Measurements from ENCODE around the gene SHROOM3. TPM values are rescaled to one million over a fixed set of nuclear protein-coding genes. Genes with fewer than 3 reads are reported as not detected.
A peak's percentile ranks its signal among the peaks of the same experiment; 100 is the strongest.

Gene SHROOM3
- total RNA-seq, 2 donors from 2014 or later = 30.6 to 30.9 TPM

GRCh38 chr4:76624931-76625715, 190.1 kb downstream of the SHROOM3 start:
- TF ChIP-seq CTCF (IDR thresholded peaks at IDR 0.05) = no peak
- no peak overlapping the region for H3K4me3 ChIP-seq
- no peaks in the 10 kb centered on the region for H3K9me3 ChIP-seq
- no peaks in the 10 kb centered on the region for H3K27me3 ChIP-seq
- H3K27ac ChIP-seq = peak overlapping the region; percentile 35 to 55
- DNase-seq (ENCODE audit: low spot score) = no peak
- no peaks in the 10 kb centered on the region for H3K36me3 ChIP-seq
- H3K4me1 ChIP-seq = peaks cover 0 to 15% of the 10 kb centered on the region in 2 donors

GRCh38 chr4:76626686-76627465, 191.8 kb downstream of the SHROOM3 start:
- H3K4me1 ChIP-seq = peaks cover 0 to 15% of the 10 kb centered on the region in 2 donors
- no peaks in the 10 kb centered on the region for H3K27me3 ChIP-seq
- no peak for TF ChIP-seq CTCF (IDR thresholded peaks at IDR 0.05)

GRCh38 chr4:76628251-76628650, 193.2 kb downstream of the SHROOM3 start:
- no peaks in the 10 kb centered on the region for H3K9me3 ChIP-seq

More at GRCh38 chr4:76626686-76627465, 191.8 kb downstream of the SHROOM3 start:
- Histone ChIP-seq H3K36me3 (no peaks in the 10 kb centered on the region), H3K9me3 (no peaks in the 10 kb centered on the region), H3K4me3 (no peak overlapping the region), H3K27ac (no peak overlapping the region)
- no peak for DNase-seq (ENCODE audit: low spot score)

GRCh38 chr4:76630741-76631140, 195.7 kb downstream of the SHROOM3 start:
- H3K4me1 ChIP-seq = no peaks in the 10 kb centered on the region
- no peak for DNase-seq (ENCODE audit: low spot score)
- no peak overlapping the region for H3K27ac ChIP-seq
- H3K4me3 ChIP-seq = no peak overlapping the region
- TF ChIP-seq CTCF (IDR thresholded peaks at IDR 0.05) = no peak
- no peaks in the 10 kb centered on the region for H3K9me3 ChIP-seq
- H3K36me3 ChIP-seq = no peaks in the 10 kb centered on the region
- H3K27me3 ChIP-seq = no peaks in the 10 kb centered on the region

More at GRCh38 chr4:76628251-76628650, 193.2 kb downstream of the SHROOM3 start:
- DNase-seq (ENCODE audit: low spot score) = no peak
- Histone ChIP-seq H3K4me1 (peaks cover 0 to 5% of the 10 kb centered on the region in 2 donors), H3K27me3 (no peaks in the 10 kb centered on the region), H3K27ac (no peak overlapping the region), H3K4me3 (no peak overlapping the region), H3K36me3 (no peaks in the 10 kb centered on the region)
- TF ChIP-seq CTCF (IDR thresholded peaks at IDR 0.05) = no peak

- no peak for TF ChIP-seq CTCF (IDR thresholded peaks at IDR 0.05)
- H3K27ac ChIP-seq = no peak overlapping the region
- no peaks in the 10 kb centered on the region for H3K4me1 ChIP-seq
- no peaks in the 10 kb centered on the region for H3K36me3 ChIP-seq
- no peak overlapping the region for H3K4me3 ChIP-seq
- H3K9me3 ChIP-seq = no peaks in the 10 kb centered on the region
- no peaks in the 10 kb centered on the region for H3K27me3 ChIP-seq
- no peak for DNase-seq (ENCODE audit: low spot score)
These were observed 199.2 kb downstream of the SHROOM3 start for GRCh38 chr4:76634220-76634619.
